IMR-90 (cell line): ENCODE measurements around the gene SPPL2A. TPM values are rescaled to one million over a fixed set of nuclear protein-coding genes. Genes with fewer than 3 reads are reported as not detected.

Experiments used
- ATAC-seq: fragments of 200-7000 bp; cut with Tn5 transposase; 2 replicates; pipeline ENCODE4 v1.9.1; 2020; ENCODE audit warnings: low read depth, mild to moderate bottlenecking, moderate library complexity
- BruUV-seq: library from RNA; stranded (reverse); fragments of 400-500 nt; replicated peaks from 2 replicates; lab custom pipeline; 2021; lab: Mats Ljungman, UMichigan
- CTCF ChIA-PET: fragments of 300-600 bp; formaldehyde crosslinking; extraction: SDS; loops from one replicate; lab custom pipeline; 2021; ENCODE audit warnings: antibody characterized with exemption; lab: Yijun Ruan, JAX
- POLR2A ChIA-PET: fragments of 300-600 bp; sonication (Branson Sonifier 250); formaldehyde crosslinking; loops from one replicate; lab custom pipeline; 2022; ENCODE audit warnings: antibody characterized with exemption; ENCODE audit not compliant: unreplicated experiment; lab: Charles Lee
- DNase-seq: peaks from one replicate; pipeline ENCODE4 v3.0.0; 2013
- H2AFZ ChIP-seq: replicated peaks from 2 replicates; pipeline ENCODE3; 2013; ENCODE audit warnings: low read length, mild to moderate bottlenecking; ENCODE audit not compliant: poor library complexity
- H2AK5ac ChIP-seq: 2 replicates; pipeline ENCODE4 v1.6.1; 2013; ENCODE audit warnings: low read depth, low read length, inconsistent platforms
- H2AK9ac ChIP-seq: replicated peaks from 2 replicates; pipeline ENCODE3; 2013; ENCODE audit warnings: mild to moderate bottlenecking, low read depth, low read length, moderate library complexity; ENCODE audit not compliant: poor library complexity
- H2BK120ac ChIP-seq: 2 replicates; pipeline ENCODE4 v1.6.1; 2013; ENCODE audit warnings: low read depth, low read length, inconsistent platforms
- H2BK15ac ChIP-seq: 3 replicates; pipeline ENCODE4 v1.6.1; 2013; ENCODE audit warnings: low read depth, low read length, inconsistent platforms
- H2BK20ac ChIP-seq: 2 replicates; pipeline ENCODE4 v1.6.1; 2013; ENCODE audit warnings: low read depth, mild to moderate bottlenecking, inconsistent platforms, low read length, moderate library complexity
- H2BK5ac ChIP-seq: 2 replicates; pipeline ENCODE4 v1.6.1; 2013; ENCODE audit warnings: mild to moderate bottlenecking, low read depth, low read length, inconsistent platforms; ENCODE audit not compliant: poor library complexity, severe bottlenecking
- H3K14ac ChIP-seq: replicated peaks from 2 replicates; pipeline ENCODE4 v1.6.1; 2013; ENCODE audit warnings: low read depth, low read length, inconsistent platforms
- H3K18ac ChIP-seq: 2 replicates; pipeline ENCODE4 v1.6.1; 2013; ENCODE audit warnings: low read depth, low read length, control low read depth
- H3K23ac ChIP-seq: 2 replicates; pipeline ENCODE4 v1.6.1; 2013; ENCODE audit warnings: low read depth, low read length, inconsistent platforms
- H3K27ac ChIP-seq: 2 replicates; pipeline ENCODE4 v1.5.1; 2013; ENCODE audit warnings: mild to moderate bottlenecking, control low read depth, low read length; ENCODE audit not compliant: insufficient read depth
- H3K27me3 ChIP-seq: 2 replicates; pipeline ENCODE4 v1.6.1; 2013; ENCODE audit warnings: low read length; ENCODE audit not compliant: control insufficient read depth, insufficient read depth
- H3K36me3 ChIP-seq: 2 replicates; pipeline ENCODE4 v1.6.1; 2013; ENCODE audit warnings: low read length, mixed read lengths; ENCODE audit not compliant: control insufficient read depth, insufficient read depth
- H3K4ac ChIP-seq: 2 replicates; pipeline ENCODE4 v1.6.1; 2013; ENCODE audit warnings: low read depth, low read length, inconsistent platforms
- H3K4me1 ChIP-seq: 2 replicates; pipeline ENCODE4 v1.6.1; 2013; ENCODE audit warnings: low read length, mixed read lengths; ENCODE audit not compliant: control insufficient read depth, insufficient read depth
- H3K4me2 ChIP-seq: 2 replicates; pipeline ENCODE4 v1.6.1; 2013; ENCODE audit warnings: low read depth, mild to moderate bottlenecking, control low read depth, low read length, moderate library complexity
- H3K4me3 ChIP-seq: 2 replicates; pipeline ENCODE4 v1.5.1; 2013; ENCODE audit warnings: low read depth, mild to moderate bottlenecking, control low read depth, low read length, moderate library complexity; ENCODE audit not compliant: insufficient read depth
- H3K56ac ChIP-seq: 2 replicates; pipeline ENCODE4 v1.6.1; 2013; ENCODE audit warnings: low read length, inconsistent platforms; ENCODE audit not compliant: insufficient read depth; ENCODE audit errors: extremely low read depth
- H3K79me1 ChIP-seq, 2 experiments: 2 replicates each; pipeline ENCODE4 v1.6.1; 2013; ENCODE audit warnings: low read length in 2 of 2, inconsistent platforms in 1 of 2, low read depth in 1 of 2
- H3K9ac ChIP-seq: 2 replicates; pipeline ENCODE4 v1.6.1; 2013; ENCODE audit warnings: low read depth, low read length, control low read depth
- H3K9me1 ChIP-seq: 2 replicates; pipeline ENCODE4 v1.6.1; 2013; ENCODE audit warnings: low read length, inconsistent platforms; ENCODE audit not compliant: insufficient read depth
- H3K9me3 ChIP-seq: 2 replicates; pipeline ENCODE4 v1.6.1; 2013; ENCODE audit warnings: low read length; ENCODE audit not compliant: control insufficient read depth, insufficient read depth
- H4K20me1 ChIP-seq: 2 replicates; pipeline ENCODE4 v1.6.1; 2013; ENCODE audit warnings: low read length, inconsistent platforms; ENCODE audit not compliant: insufficient read depth
- H4K5ac ChIP-seq: 2 replicates; pipeline ENCODE4 v1.6.1; 2013; ENCODE audit warnings: mild to moderate bottlenecking, low read depth, low read length, control low read depth
- H4K8ac ChIP-seq, 2 experiments: 2 replicates each; pipeline ENCODE4 v1.6.1; 2013; ENCODE audit warnings: low read depth in 2 of 2, low read length in 2 of 2, control low read depth in 1 of 2, inconsistent platforms in 1 of 2
- H4K91ac ChIP-seq: 2 replicates; pipeline ENCODE4 v1.6.1; 2013; ENCODE audit warnings: low read depth, low read length, inconsistent platforms; ENCODE audit not compliant: insufficient read depth
- CHD1 ChIP-seq: IDR thresholded peaks from 2 replicates; pipeline ENCODE4 v1.6.1; 2012; ENCODE audit warnings: low read depth, low read length, improper control_type of control experiment
- ELK1 ChIP-seq: fragments of 150-350 bp; IDR thresholded peaks from 2 replicates; pipeline ENCODE4 v1.6.1; 2016; ENCODE audit warnings: low read depth, mild to moderate bottlenecking, low read length, moderate library complexity, borderline replicate concordance
- FOS ChIP-seq: fragments of 150-350 bp; IDR thresholded peaks from 2 replicates; pipeline ENCODE4 v1.6.1; 2016; ENCODE audit warnings: low read depth, low read length
- MXI1 ChIP-seq: IDR thresholded peaks from 2 replicates; pipeline ENCODE4 v1.6.1; 2012; ENCODE audit warnings: low read depth, mild to moderate bottlenecking, low read length, moderate library complexity, borderline replicate concordance
- NFE2L2 ChIP-seq: fragments of 150-350 bp; IDR thresholded peaks from 2 replicates; pipeline ENCODE4 v1.6.1; 2016; ENCODE audit warnings: low read depth, mild to moderate bottlenecking, low read length
- RCOR1 ChIP-seq: IDR thresholded peaks from 2 replicates; pipeline ENCODE4 v1.6.1; 2012; ENCODE audit warnings: mild to moderate bottlenecking, low read length, improper control_type of control experiment; ENCODE audit not compliant: insufficient replicate concordance
- RFX5 ChIP-seq: IDR thresholded peaks from 2 replicates; pipeline ENCODE4 v1.8.0; 2012; ENCODE audit warnings: low read depth, mild to moderate bottlenecking, low read length, moderate library complexity
- WGBS, 2 experiments: methylation state at CpG; one replicate each; pipeline versions ENCODE4 v1.1.5 to v1.1.7; 2013; ENCODE audit warnings: missing lambda C conversion rate in 2 of 2; ENCODE audit not compliant: insufficient read length in 1 of 2; ENCODE audit errors: extremely low coverage in 2 of 2; 5-methylcytosine and 5-hydroxymethylcytosine counted together
- dilution Hi-C: fragments of 300-500 bp; cut with HindIII; formaldehyde crosslinking; loops from one replicate; pipeline ENCODE4 v1.14.3; 2018; ENCODE audit warnings: low sequenced_read_pairs; ENCODE audit not compliant: unreplicated experiment
- in situ Hi-C: fragments of 300-500 bp; cut with MboI; formaldehyde crosslinking; loops from 3 replicates; pipeline ENCODE4 v1.14.3; 2019; ENCODE audit warnings: low sequenced_read_pairs, inconsistent platforms, mixed read lengths
- intact Hi-C: fragments of 100-400 bp; cut with micrococcal nuclease; formaldehyde crosslinking; loops from 2 replicates; pipeline ENCODE4 v1.10.0; 2022
- polyA plus RNA-seq, 3 experiments: library from polyadenylated mRNA; depleted of rRNA; stranded (reverse); fragments of >200 nt; gene quantifications; 2 replicates each; pipeline ENCODE4 v1.2.3, GENCODE V29; 2012; ENCODE audit warnings: low replicate concordance in 1 of 3
- total RNA-seq: library from RNA; depleted of rRNA; stranded (reverse); fragments of >200 nt; gene quantifications from 2 replicates; pipeline ENCODE4 v1.2.3, GENCODE V29; 2012

SPPL2A gene
- total and polyA plus RNA-seq, 2 of the 4 experiments (the other 2 are of a cell fraction): 29.2 to 53.8 TPM

- H3K79me1 ChIP-seq: peaks cover 9 to 56% of the 10 kb centered on the region in 2 experiments
- peaks cover 3% of the 10 kb centered on the region; the same call in 1 of the 2 replicates for H3K4me1 ChIP-seq
- H4K91ac ChIP-seq: peak overlapping the region; percentile 20
- dilution Hi-C loops (no loop called here), in situ Hi-C loops (no loop called here), intact Hi-C loops (loop anchor here (2.0 kb wide), 1 partner anchor 79 kb away; the partner anchor contains the start of gene SPPL2A)
- H3K56ac ChIP-seq: peak overlapping the region; percentile 67; the same call in 1 of the 2 replicates
- peaks cover 25% of the 10 kb centered on the region for H4K20me1 ChIP-seq
- no peaks in the 10 kb centered on the region for H3K27me3 ChIP-seq
- H2BK120ac ChIP-seq: peak overlapping the region; percentile 11; the same call in 1 of the 2 replicates
- H2AK9ac ChIP-seq: peak overlapping the region; percentile 84
- peak overlapping the region; percentile 97 for H3K4me2 ChIP-seq
- peak overlapping the region; percentile 96 for H3K4me3 ChIP-seq
- H2BK20ac ChIP-seq: no peak overlapping the region
- TF ChIP-seq MXI1: no peak
- TF ChIP-seq ELK1: no peak
- no peak for TF ChIP-seq CHD1
- TF ChIP-seq NFE2L2: no peak
- no peak for TF ChIP-seq RCOR1
- no peak for TF ChIP-seq FOS
- no peak for TF ChIP-seq RFX5
- 0 out of 2 replicates have a peak, but pooled peaks cover 2% of the 10 kb centered on the region for H3K36me3 ChIP-seq
- H3K9ac ChIP-seq: peak overlapping the region; percentile 94
- no peaks in the 10 kb centered on the region for H3K9me3 ChIP-seq
- no TSS peak for BruUV-seq
- peak overlapping the region; percentile 53 for H3K14ac ChIP-seq
- H3K4ac ChIP-seq: peak overlapping the region; percentile 44
- ATAC-seq: peak; percentile 60
- peak overlapping the region; percentile 19 for H3K18ac ChIP-seq
- POLR2A ChIA-PET: interaction anchor here (0.6 kb wide), 2 partner anchors 200 to 696 kb away, joined by 3 read pairs; no protein-coding TSS in a partner anchor
- peak overlapping the region; percentile 97 for H2AFZ ChIP-seq
- peak; percentile 47 for DNase-seq
- H2BK15ac ChIP-seq: peak overlapping the region; percentile 47; the same call in 1 of the 3 replicates
- H2AK5ac ChIP-seq: peak overlapping the region; percentile 74
- 0% methylated on average over 12 of the region's 30 CpGs; no CpG with 5 or more reads in 1 of the 2 experiments for WGBS, 2 experiments
- H4K5ac ChIP-seq: peak overlapping the region; percentile 55
- H3K23ac ChIP-seq: peak overlapping the region; percentile 93
- H3K9me1 ChIP-seq: no peaks in the 10 kb centered on the region; the same call in 1 of the 2 replicates
- H4K8ac ChIP-seq: peak overlapping the region; percentile 79 to 96
- CTCF ChIA-PET: interaction anchor here (0.5 to 1.1 kb wide), 2 partner anchors 45 to 191 kb away, joined by 3 to 4 read pairs; no protein-coding TSS in a partner anchor
- peak overlapping the region; percentile 59 for H2BK5ac ChIP-seq
- peak overlapping the region; percentile 92 for H3K27ac ChIP-seq
Observed at GRCh38 chr15:50685976-50686468, 79.5 kb downstream of the SPPL2A start.
